ENCODE results near the gene EIF4A3.

Gene EIF4A3

GRCh38 chr17:80147035-80147822, at the start of gene EIF4A3:
Gene EIF4A3 (minus strand): TSS chr17:80147128. CDS start chr17:80146961, 167 bp downstream.
- DNase-seq (ENCODE audit: low read depth, low spot score): peak; percentile 95

GRCh38 chr17:80196652-80197051, 49.7 kb upstream of the EIF4A3 start:
- DNase-seq (ENCODE audit: low read depth, low spot score): no peak

- peak; percentile 39 for DNase-seq (ENCODE audit: low read depth, low spot score)
Measured at GRCh38 chr17:80195671-80196529, 49.0 kb upstream of the EIF4A3 start.

- DNase-seq (ENCODE audit: low read depth, low spot score): no peak
Measured at GRCh38 chr17:80195141-80195540, 48.2 kb upstream of the EIF4A3 start.

GRCh38 chr17:80191865-80192661, 45.1 kb upstream of the EIF4A3 start:
- no peak for DNase-seq (ENCODE audit: low read depth, low spot score)

- no peak for DNase-seq (ENCODE audit: low read depth, low spot score)
Measured at GRCh38 chr17:80191192-80191591, 44.3 kb upstream of the EIF4A3 start.

- DNase-seq (ENCODE audit: low read depth, low spot score): no peak
Measured at GRCh38 chr17:80190716-80191115, 43.8 kb upstream of the EIF4A3 start.

- no peak for DNase-seq (ENCODE audit: low read depth, low spot score)
Measured at GRCh38 chr17:80189611-80190010, 42.7 kb upstream of the EIF4A3 start.

GRCh38 chr17:80187515-80187941, 40.6 kb upstream of the EIF4A3 start:
- DNase-seq (ENCODE audit: low read depth, low spot score): no peak

- DNase-seq (ENCODE audit: low read depth, low spot score): no peak
Measured at GRCh38 chr17:80187090-80187489, 40.2 kb upstream of the EIF4A3 start.

- no peak for DNase-seq (ENCODE audit: low read depth, low spot score)
Measured at GRCh38 chr17:80185968-80186367, 39.0 kb upstream of the EIF4A3 start.

- no peak for DNase-seq (ENCODE audit: low read depth, low spot score)
Measured at GRCh38 chr17:80184423-80184714, 37.4 kb upstream of the EIF4A3 start.

- no peak for DNase-seq (ENCODE audit: low read depth, low spot score)
Measured at GRCh38 chr17:80183581-80184422, 36.9 kb upstream of the EIF4A3 start.

GRCh38 chr17:80182845-80183223, 35.9 kb upstream of the EIF4A3 start:
- no peak for DNase-seq (ENCODE audit: low read depth, low spot score)

GRCh38 chr17:80182118-80182844, 35.4 kb upstream of the EIF4A3 start:
- DNase-seq (ENCODE audit: low read depth, low spot score): no peak

- no peak for DNase-seq (ENCODE audit: low read depth, low spot score)
Measured at GRCh38 chr17:80181431-80181830, 34.5 kb upstream of the EIF4A3 start.

- DNase-seq (ENCODE audit: low read depth, low spot score): no peak
Measured at GRCh38 chr17:80180192-80180591, 33.3 kb upstream of the EIF4A3 start.

- DNase-seq (ENCODE audit: low read depth, low spot score): no peak
Measured at GRCh38 chr17:80177986-80178595, 31.2 kb upstream of the EIF4A3 start.

- DNase-seq (ENCODE audit: low read depth, low spot score): no peak
Measured at GRCh38 chr17:80176757-80177156, 29.8 kb upstream of the EIF4A3 start.

GRCh38 chr17:80173916-80174315, 27.0 kb upstream of the EIF4A3 start:
- DNase-seq (ENCODE audit: low read depth, low spot score): no peak
